GM06990 (cell line): ENCODE results near the gene LRRC72.

Source experiments
- DNase-seq: peaks from one replicate; pipeline ENCODE4 v3.0.0-alpha.2; 2011; ENCODE audit not compliant: insufficient read length; ENCODE audit errors: extremely low read depth
- H3K27me3 ChIP-seq: replicated peaks from 2 replicates; pipeline ENCODE4 v1.6.0; 2011; ENCODE audit warnings: low read length; ENCODE audit not compliant: control insufficient read depth, insufficient read depth
- H3K36me3 ChIP-seq: 2 replicates; pipeline ENCODE4 v1.5.1; 2011; ENCODE audit warnings: low read length; ENCODE audit not compliant: control insufficient read depth, insufficient read depth
- H3K4me3 ChIP-seq: replicated peaks from 2 replicates; pipeline ENCODE4 v1.5.1; 2011; ENCODE audit warnings: low read depth, mild to moderate bottlenecking, control low read depth, low read length
- TF ChIP-seq, protein P1 (sequence below): IDR thresholded peaks from 2 replicates; pipeline ENCODE4 v1.5.1; 2011; ENCODE audit warnings: low read length, control low read depth, mild to moderate bottlenecking, inconsistent platforms; ENCODE audit not compliant: insufficient read depth, poor library complexity, severe bottlenecking

The LRRC72 gene

GRCh38 chr7:16492513-16493062 is 34.0 kb upstream of the LRRC72 start:
- Histone ChIP-seq H3K27me3 (no peaks in the 10 kb centered on the region), H3K36me3 (no peaks in the 10 kb centered on the region), H3K4me3 (no peak overlapping the region)
- no peak for DNase-seq
- TF ChIP-seq, protein P1, sequence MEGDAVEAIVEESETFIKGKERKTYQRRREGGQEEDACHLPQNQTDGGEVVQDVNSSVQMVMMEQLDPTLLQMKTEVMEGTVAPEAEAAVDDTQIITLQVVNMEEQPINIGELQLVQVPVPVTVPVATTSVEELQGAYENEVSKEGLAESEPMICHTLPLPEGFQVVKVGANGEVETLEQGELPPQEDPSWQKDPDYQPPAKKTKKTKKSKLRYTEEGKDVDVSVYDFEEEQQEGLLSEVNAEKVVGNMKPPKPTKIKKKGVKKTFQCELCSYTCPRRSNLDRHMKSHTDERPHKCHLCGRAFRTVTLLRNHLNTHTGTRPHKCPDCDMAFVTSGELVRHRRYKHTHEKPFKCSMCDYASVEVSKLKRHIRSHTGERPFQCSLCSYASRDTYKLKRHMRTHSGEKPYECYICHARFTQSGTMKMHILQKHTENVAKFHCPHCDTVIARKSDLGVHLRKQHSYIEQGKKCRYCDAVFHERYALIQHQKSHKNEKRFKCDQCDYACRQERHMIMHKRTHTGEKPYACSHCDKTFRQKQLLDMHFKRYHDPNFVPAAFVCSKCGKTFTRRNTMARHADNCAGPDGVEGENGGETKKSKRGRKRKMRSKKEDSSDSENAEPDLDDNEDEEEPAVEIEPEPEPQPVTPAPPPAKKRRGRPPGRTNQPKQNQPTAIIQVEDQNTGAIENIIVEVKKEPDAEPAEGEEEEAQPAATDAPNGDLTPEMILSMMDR = no peak

DNA sequence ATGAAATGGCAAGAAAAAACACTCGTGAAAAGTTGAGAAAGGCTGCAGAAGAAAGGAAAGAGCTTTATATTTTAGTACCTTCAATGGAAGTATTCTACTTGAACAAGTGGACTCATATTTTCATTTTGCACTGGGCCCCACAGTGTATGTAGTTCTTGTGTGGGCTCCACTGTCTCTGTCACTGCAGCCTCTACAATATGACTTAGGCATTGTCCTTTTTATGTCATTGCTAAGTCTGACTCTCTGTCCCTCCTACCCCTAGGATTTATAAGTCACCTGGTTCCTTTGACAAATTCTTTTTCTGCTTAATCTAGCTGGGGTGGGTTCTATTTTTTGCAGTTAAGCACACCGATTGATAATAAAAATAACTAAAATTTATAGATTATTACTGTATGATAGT is 33.4 kb upstream of the LRRC72 start:
- TF ChIP-seq, protein P1 = no peak
- no peak for DNase-seq
- Histone ChIP-seq H3K4me3 (no peak overlapping the region), H3K27me3 (no peaks in the 10 kb centered on the region), H3K36me3 (no peaks in the 10 kb centered on the region)

DNA sequence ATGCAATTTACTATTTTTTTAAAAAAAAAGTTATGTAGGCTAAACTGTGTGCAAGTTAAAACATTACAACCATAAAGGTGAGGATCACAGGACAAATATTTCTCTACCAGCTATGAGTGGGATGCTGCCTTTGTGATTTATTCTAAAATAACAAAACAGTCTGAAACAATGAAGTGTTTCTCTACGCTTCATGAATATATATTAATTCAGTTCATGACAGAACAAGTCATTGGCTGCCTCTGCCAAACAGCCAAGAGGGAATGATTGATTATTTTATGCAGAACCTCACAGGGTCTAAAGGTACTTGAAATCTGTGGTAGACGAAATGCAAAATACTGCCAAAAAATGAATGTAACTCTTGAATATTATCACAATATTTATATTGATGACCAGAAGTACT is 32.1 kb upstream of the LRRC72 start:
- Histone ChIP-seq H3K27me3 (no peaks in the 10 kb centered on the region), H3K4me3 (no peak overlapping the region), H3K36me3 (no peaks in the 10 kb centered on the region)
- TF ChIP-seq, protein P1 = no peak
- DNase-seq = no peak

- no peak for DNase-seq
- Histone ChIP-seq H3K27me3 (no peaks in the 10 kb centered on the region), H3K4me3 (no peak overlapping the region), H3K36me3 (no peaks in the 10 kb centered on the region)
- TF ChIP-seq, protein P1 = no peak
Measured at GRCh38 chr7:16494955-16495719, 31.5 kb upstream of the LRRC72 start.

DNA sequence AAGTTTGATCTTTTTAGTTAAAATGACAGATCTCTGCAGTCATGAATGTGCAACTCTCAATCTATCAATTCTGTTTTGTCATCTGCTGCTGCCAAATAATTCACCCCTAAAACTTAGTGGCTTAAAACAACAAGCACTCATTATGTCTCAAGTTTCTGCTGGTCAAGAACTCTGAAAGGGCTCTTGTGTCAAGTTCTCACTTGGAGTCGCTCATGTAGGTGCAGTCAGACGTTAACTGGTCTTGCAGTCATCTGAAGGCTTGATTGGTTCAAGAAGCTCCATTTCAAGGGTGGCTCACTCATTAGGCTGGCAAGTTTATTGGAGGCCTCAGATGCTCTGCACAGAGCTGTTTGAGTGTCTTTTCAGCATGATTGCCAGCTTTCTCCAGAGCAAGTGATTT is 28.5 kb upstream of the LRRC72 start:
- Histone ChIP-seq H3K27me3 (no peaks in the 10 kb centered on the region), H3K36me3 (no peaks in the 10 kb centered on the region), H3K4me3 (no peak overlapping the region)
- TF ChIP-seq, protein P1 = no peak
- DNase-seq = no peak
